ENCODE data around the gene GSE1. TPM values are rescaled to one million over a fixed set of nuclear protein-coding genes. Genes with fewer than 3 reads are reported as not detected.

Gene GSE1
- total and polyA plus RNA-seq, 2 of the 13 experiments (the other 11 are each of a cell fraction or from before 2014, with no cell fraction given), result 16.1 to 31.2 TPM

- TF ChIP-seq PRPF4 (IDR thresholded peaks at IDR 0.05; ENCODE audit: low read depth, low read length, poor library complexity, severe bottlenecking), result no peak
- TF ChIP-seq SP4 (CRISPR knock-in tag; IDR thresholded peaks at IDR 0.05), result no peak
- TF ChIP-seq NR2F2 (IDR thresholded peaks at IDR 0.05; ENCODE audit: borderline replicate concordance, low read depth), result no peak
- no peak for TF ChIP-seq JUN (CRISPR knock-in tag; IDR thresholded peaks at IDR 0.05)
- TF ChIP-seq IRF1 (CRISPR knock-in tag; IDR thresholded peaks at IDR 0.05; ENCODE audit: low read depth), result no peak
- no peak for TF ChIP-seq RARG (CRISPR knock-in tag; IDR thresholded peaks at IDR 0.05; ENCODE audit: low read depth)
- TF ChIP-seq ZNF512 (CRISPR knock-in tag; IDR thresholded peaks at IDR 0.05), result no peak
Observed at GRCh38 chr16:85584267-85584666, 28.9 kb upstream of the GSE1 start (continued).

GRCh38 chr16:85584819-85585282, 28.3 kb upstream of the GSE1 start:
- H3K27ac ChIP-seq (ENCODE audit: extremely low read length, insufficient read depth, low read length), result no peak overlapping the region
- no peak overlapping the region for H2AFZ ChIP-seq (ENCODE audit: low read length)
- peaks cover 26% of the 10 kb centered on the region for H3K79me2 ChIP-seq (ENCODE audit: insufficient read depth, low read length)
- ATAC-seq (no peak), FAIRE-seq (no peak), DNase-seq (ENCODE audit: low spot score) (no peak)
- ChIA-PET CTCF (ENCODE audit: low intra/inter-chr PET ratio, low total read pairs) (no interaction called here), POLR2A (no interaction called here)
- peaks cover 33% of the 10 kb centered on the region for H4K20me1 ChIP-seq (ENCODE audit: insufficient read depth, low read length)
- H3K9me3 ChIP-seq (ENCODE audit: low read length), result no peaks in the 10 kb centered on the region
- H3K27me3 ChIP-seq (ENCODE audit: control insufficient read depth in 1 of 2, insufficient read depth in 2 of 2, low read length in 2 of 2), result no peaks in the 10 kb centered on the region
- no peak overlapping the region for H3K4me2 ChIP-seq (ENCODE audit: low read depth, low read length)
- H3K36me3 ChIP-seq (replicated peaks in 1 of 2; ENCODE audit: control insufficient read depth in 1 of 2, insufficient read depth in 2 of 2, low read length in 2 of 2), result peaks cover 2 to 17% of the 10 kb centered on the region in 2 experiments; a peak in 4 of 5 replicates
- H3K4me1 ChIP-seq (ENCODE audit: insufficient read depth, low read length), result peaks cover 2% of the 10 kb centered on the region; the same call in 1 of the 2 replicates
- WGBS (ENCODE audit: low lambda C conversion rate), result 83% methylated on average over 20 of the region's 20 CpGs
- H3K9ac ChIP-seq (ENCODE audit: insufficient read depth, low read depth, low read length), result no peak overlapping the region
- no peak overlapping the region for H3K4me3 ChIP-seq (replicated peaks in 1 of 3; ENCODE audit: insufficient read depth in 1 of 3, low read depth in 2 of 3, low read length in 3 of 3)
- BruUV-seq (replicated peaks), result no TSS peak
- in situ Hi-C loops (cut with HindIII; ENCODE audit: extremely low pct_ligation_motif_present, low pct_unique_long_range_greater_than_20kb) (no loop called here), intact Hi-C loops (cut with micrococcal nuclease; ENCODE audit: unreplicated experiment) (no loop called here)
- TF ChIP-seq ZNF362 (CRISPR knock-in tag; IDR thresholded peaks at IDR 0.05; ENCODE audit: borderline replicate concordance) (no peak), CCAR2 (optimal IDR thresholded peaks at IDR 0.05; ENCODE audit: low read depth, low read length) (no peak), EZH2 (conservative IDR thresholded peaks at IDR 0.05; ENCODE audit: low read depth, low read length) (no peak), RBM22 (optimal IDR thresholded peaks at IDR 0.05; ENCODE audit: low read length) (no peak), TFDP1 (CRISPR knock-in tag; IDR thresholded peaks at IDR 0.05; ENCODE audit: borderline replicate concordance) (no peak), ZNF274 (CRISPR knock-in tag; IDR thresholded peaks at IDR 0.05) (no peak), ZSCAN30 (CRISPR knock-in tag; IDR thresholded peaks at IDR 0.05) (no peak), PTBP1 (IDR thresholded peaks at IDR 0.05; ENCODE audit: low read depth, low read length, poor library complexity, severe bottlenecking) (no peak), ZNF335 (CRISPR knock-in tag; IDR thresholded peaks at IDR 0.05) (no peak), NONO (IDR thresholded peaks at IDR 0.05) (no peak), NONO (CRISPR knock-in tag; conservative IDR thresholded peaks at IDR 0.05) (no peak), CENPX (CRISPR knock-in tag; IDR thresholded peaks at IDR 0.05) (no peak), SOX13 (IDR thresholded peaks at IDR 0.05) (no peak), SOX13 (CRISPR knock-in tag; conservative IDR thresholded peaks at IDR 0.05 in 1 of 2, IDR thresholded peaks at IDR 0.05 in 1 of 2) (no peak)
